Uterus (tissue), 4 donors: ENCODE data around the gene RBM6. TPM values are rescaled to one million over a fixed set of nuclear protein-coding genes. Genes with fewer than 3 reads are reported as not detected.

Experiments used
- DNase-seq, 2 donors: peaks; one replicate each; pipeline ENCODE4 v3.0.0-alpha.2; 2019 to 2020
- H3K27ac ChIP-seq, 2 donors: fragments of 200-600 bp; sonication (generic); 1 replicate in 1 of 2; 2 replicates in 1 of 2; pipeline ENCODE4 v1.5.1; 2016 to 2018
- H3K27me3 ChIP-seq, 2 donors: fragments of 200-600 bp; sonication (generic); one replicate each; pipeline ENCODE4 v1.5.1; 2018 to 2019; ENCODE audit warnings: control low read depth in 1 of 2
- H3K36me3 ChIP-seq, 2 donors: fragments of 200-600 bp; sonication (generic); one replicate each; pipeline ENCODE4 v1.5.1; 2019; ENCODE audit warnings: control low read depth in 1 of 2
- H3K4me1 ChIP-seq, 2 donors: fragments of 200-600 bp; sonication (generic); one replicate each; pipeline ENCODE4 v1.5.1; 2018 to 2019; ENCODE audit warnings: control low read depth in 1 of 2
- H3K4me3 ChIP-seq, 2 donors: fragments of 200-600 bp; sonication (generic); 1 replicate in 1 of 2; 2 replicates in 1 of 2; pipeline ENCODE4 v1.5.1; 2018 to 2019; ENCODE audit warnings: mild to moderate bottlenecking in 1 of 2
- H3K9me3 ChIP-seq, 2 donors: fragments of 200-600 bp; sonication (generic); one replicate each; pipeline ENCODE4 v1.5.1; 2019; ENCODE audit warnings: control low read depth in 1 of 2
- CTCF ChIP-seq, 4 experiments: fragments of 200-600 bp in 2 of 4; fragments of 450-650 bp in 2 of 4; sonication (generic) in 2 of 4; IDR thresholded peaks; one replicate each; pipeline ENCODE4 v1.5.1; 2016 to 2019; ENCODE audit warnings: antibody characterized with exemption in 4 of 4, mild to moderate bottlenecking in 2 of 4, moderate library complexity in 1 of 4
- POLR2A ChIP-seq, 2 donors: fragments of 450-650 bp; IDR thresholded peaks; one replicate each; pipeline ENCODE4 v1.6.1; 2016; ENCODE audit warnings: antibody characterized with exemption in 2 of 2, mild to moderate bottlenecking in 1 of 2, moderate library complexity in 1 of 2
- intact Hi-C: fragments of 100-400 bp; cut with DNase I; formaldehyde crosslinking; loops from one replicate; pipeline ENCODE4 v1.15.1; 2023; ENCODE audit warnings: low total_unique reads
- total RNA-seq, 4 donors: library from RNA; depleted of rRNA in 3 of 4; stranded (reverse); fragments of >200 nt in 3 of 4; gene quantifications; one replicate each; pipeline versions ENCODE4 v1.1.0 to v1.2.4, GENCODE V29; 2014 to 2023
- donor health status: DM: yes; HTN: yes; CAD: no.

Gene RBM6
- total RNA-seq, 4 donors from 2014 or later, result 63.2 to 143 (median 116) TPM

GRCh38 chr3:50119786-50120185 is 179.8 kb downstream of the RBM6 start:
- intact Hi-C loops, result loop anchor here (5.0 kb wide), 1 partner anchor 68 kb away; no protein-coding TSS in a partner anchor
- no peaks in the 10 kb centered on the region for H3K27me3 ChIP-seq
- no peak for TF ChIP-seq POLR2A (IDR thresholded peaks at IDR 0.05)
- TF ChIP-seq CTCF (IDR thresholded peaks at IDR 0.05), result no peak
- no peak for DNase-seq
- no peaks in the 10 kb centered on the region for H3K36me3 ChIP-seq
- peaks cover 0 to 3% of the 10 kb centered on the region in 2 donors for H3K4me1 ChIP-seq
- no peaks in the 10 kb centered on the region for H3K9me3 ChIP-seq
- H3K4me3 ChIP-seq, result no peak overlapping the region
- no peak overlapping the region for H3K27ac ChIP-seq

- TF ChIP-seq CTCF (IDR thresholded peaks at IDR 0.05), result no peak
- TF ChIP-seq POLR2A (IDR thresholded peaks at IDR 0.05), result no peak
- Histone ChIP-seq H3K36me3 (no peaks in the 10 kb centered on the region), H3K27me3 (no peaks in the 10 kb centered on the region), H3K9me3 (no peaks in the 10 kb centered on the region), H3K27ac (no peak overlapping the region), H3K4me1 (peaks cover 0 to 3% of the 10 kb centered on the region in 2 donors), H3K4me3 (no peak overlapping the region)
- DNase-seq, result no peak
- intact Hi-C loops, result loop anchor here (5.0 kb wide), 1 partner anchor 67 kb away; no protein-coding TSS in a partner anchor
Measured at GRCh38 chr3:50120364-50121071, 180.6 kb downstream of the RBM6 start.

- Histone ChIP-seq H3K27ac (no peak overlapping the region), H3K4me3 (no peak overlapping the region), H3K36me3 (no peaks in the 10 kb centered on the region), H3K4me1 (peaks cover 0 to 3% of the 10 kb centered on the region in 2 donors), H3K9me3 (no peaks in the 10 kb centered on the region), H3K27me3 (no peaks in the 10 kb centered on the region)
- no peak for TF ChIP-seq POLR2A (IDR thresholded peaks at IDR 0.05)
- TF ChIP-seq CTCF (IDR thresholded peaks at IDR 0.05), result peak; percentile 73 to 86 (median 85)
- peak; percentile 77 to 80 for DNase-seq
- intact Hi-C loops, result loop anchor here (5.0 kb wide), 1 partner anchor 66 kb away; no protein-coding TSS in a partner anchor
Measured at GRCh38 chr3:50121072-50122032, 181.4 kb downstream of the RBM6 start.

- no peak for DNase-seq
- TF ChIP-seq CTCF (IDR thresholded peaks at IDR 0.05), result no peak
- no peak for TF ChIP-seq POLR2A (IDR thresholded peaks at IDR 0.05)
- H3K9me3 ChIP-seq, result no peaks in the 10 kb centered on the region
- H3K27ac ChIP-seq, result no peak overlapping the region
- H3K4me1 ChIP-seq, result peaks cover 0 to 3% of the 10 kb centered on the region in 2 donors
- H3K36me3 ChIP-seq, result no peaks in the 10 kb centered on the region
- H3K27me3 ChIP-seq, result no peaks in the 10 kb centered on the region
- intact Hi-C loops, result loop anchor here (5.0 kb wide), 1 partner anchor 65 kb away; no protein-coding TSS in a partner anchor
- H3K4me3 ChIP-seq, result no peak overlapping the region
Measured at GRCh38 chr3:50122071-50122470, 182.1 kb downstream of the RBM6 start.
